ENCODE measurements around the gene CCDC80.

CCDC80 gene

DNA sequence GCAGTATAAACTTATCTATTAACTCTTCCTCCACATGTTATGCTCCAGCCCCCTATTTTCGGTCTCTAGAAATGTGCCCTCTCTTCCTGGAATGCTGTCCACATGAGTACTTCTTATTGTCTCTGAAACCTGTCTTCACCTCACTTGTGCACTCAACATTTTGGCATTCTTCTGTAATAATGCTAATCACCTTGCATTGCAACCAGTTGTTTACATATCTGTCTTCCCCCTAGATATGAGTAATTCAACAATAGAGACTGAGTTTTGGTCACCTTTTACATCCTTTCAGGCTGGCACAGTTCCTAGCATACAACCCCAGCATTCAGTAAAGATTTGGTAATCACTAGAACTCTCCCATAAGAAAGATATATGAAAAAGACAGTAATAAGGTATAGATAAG is 17.2 kb downstream of the CCDC80 start:
- Histone ChIP-seq H3K4me1 (ENCODE audit: control insufficient read depth, insufficient read depth, low read length) (no peaks in the 10 kb centered on the region), H3K9me3 (ENCODE audit: control insufficient read depth, insufficient read depth, low read depth, low read length) (no peaks in the 10 kb centered on the region), H3K27ac (ENCODE audit: extremely low read depth, low read depth, low read length) (no peak overlapping the region), H3K4me3 (ENCODE audit: low read depth, low read length) (no peak overlapping the region), H3K36me3 (ENCODE audit: control insufficient read depth in 2 of 2, insufficient read depth in 1 of 2, low read length in 2 of 2) (no peaks in the 10 kb centered on the region)
- TF ChIP-seq ZNF654 (tag by site-specific recombination; IDR thresholded peaks at IDR 0.05; ENCODE audit: low read depth), result no peak
- no peak for TF ChIP-seq ZNF146 (tag by site-specific recombination; IDR thresholded peaks at IDR 0.05)
- CTCF ChIA-PET, result no interaction called here
- POLR2A ChIA-PET, result no interaction called here

DNA sequence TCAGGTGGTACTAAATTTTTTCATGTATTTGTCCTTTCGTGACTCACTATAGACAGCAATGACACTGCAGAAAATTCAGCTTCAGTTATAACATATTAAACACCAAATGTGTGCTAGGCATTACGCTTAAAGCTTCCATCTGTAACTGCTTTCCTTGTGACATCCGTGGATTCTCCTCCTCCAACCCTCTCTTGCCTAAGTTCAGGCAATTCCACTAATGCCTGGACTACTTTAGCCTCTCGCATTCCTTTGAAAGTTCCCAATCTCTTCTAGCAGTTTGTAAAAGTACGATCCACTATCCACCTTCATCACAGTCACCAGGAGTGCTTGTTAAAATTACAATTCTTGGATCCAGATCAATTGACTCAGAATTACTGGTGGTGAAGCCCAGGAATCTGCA is 17.7 kb downstream of the CCDC80 start:
- Histone ChIP-seq H3K4me1 (ENCODE audit: control insufficient read depth, insufficient read depth, low read length) (no peaks in the 10 kb centered on the region), H3K9me3 (ENCODE audit: control insufficient read depth, insufficient read depth, low read depth, low read length) (no peaks in the 10 kb centered on the region), H3K27ac (ENCODE audit: extremely low read depth, low read depth, low read length) (no peak overlapping the region), H3K36me3 (ENCODE audit: control insufficient read depth in 2 of 2, insufficient read depth in 1 of 2, low read length in 2 of 2) (no peaks in the 10 kb centered on the region), H3K4me3 (ENCODE audit: low read depth, low read length) (no peak overlapping the region)
- TF ChIP-seq ZNF623 (tag by site-specific recombination; IDR thresholded peaks at IDR 0.05) (no peak), ZNF335 (tag by site-specific recombination; conservative IDR thresholded peaks at IDR 0.05) (no peak), ZNF707 (tag by site-specific recombination; IDR thresholded peaks at IDR 0.05) (no peak), ZNF214 (tag by site-specific recombination; IDR thresholded peaks at IDR 0.05; ENCODE audit: borderline replicate concordance) (no peak), ZNF624 (tag by site-specific recombination; IDR thresholded peaks at IDR 0.05) (no peak), ZNF394 (tag by site-specific recombination; IDR thresholded peaks at IDR 0.05; ENCODE audit: borderline replicate concordance) (no peak), ZNF785 (tag by site-specific recombination; IDR thresholded peaks at IDR 0.05) (no peak), ZNF248 (tag by site-specific recombination; IDR thresholded peaks at IDR 0.05) (no peak), ZNF341 (tag by site-specific recombination; IDR thresholded peaks at IDR 0.05; ENCODE audit: low read depth) (no peak), ZNF521 (tag by site-specific recombination; IDR thresholded peaks at IDR 0.05) (no peak)
- POLR2A ChIA-PET, result no interaction called here
- CTCF ChIA-PET, result interaction anchor here (2.0 kb wide), 1 partner anchor 19 kb away, joined by 6 read pairs; no protein-coding TSS in a partner anchor

DNA sequence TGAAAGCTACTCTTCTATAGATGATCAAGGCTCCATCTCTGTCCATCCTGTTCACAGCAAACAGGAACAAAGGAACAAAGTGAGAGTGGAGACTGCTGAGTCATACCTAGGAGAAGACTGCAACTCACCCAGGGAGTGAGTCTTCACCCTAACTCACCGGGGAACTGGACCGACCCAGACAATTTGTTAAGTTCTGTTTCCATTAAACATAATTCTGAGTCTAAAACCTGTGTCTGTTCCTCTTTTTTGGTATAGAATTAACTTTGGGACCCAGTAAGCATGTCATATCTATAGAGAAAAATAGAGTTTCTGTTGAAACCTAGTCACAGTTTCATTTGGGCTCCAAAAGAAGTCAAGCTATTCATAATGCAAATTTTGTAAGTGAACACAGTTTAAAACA is 21.6 kb downstream of the CCDC80 start:
- TF ChIP-seq ZNF830 (tag by site-specific recombination; IDR thresholded peaks at IDR 0.05; ENCODE audit: low read depth) (no peak), ZSCAN4 (tag by site-specific recombination; IDR thresholded peaks at IDR 0.05) (no peak), ZNF335 (tag by site-specific recombination; conservative IDR thresholded peaks at IDR 0.05) (no peak), ZNF350 (tag by site-specific recombination; IDR thresholded peaks at IDR 0.05) (no peak), ZNF626 (tag by site-specific recombination; IDR thresholded peaks at IDR 0.05) (no peak), BCL11B (tag by site-specific recombination; IDR thresholded peaks at IDR 0.05; ENCODE audit: low read depth) (no peak), ZXDB (tag by site-specific recombination; IDR thresholded peaks at IDR 0.05) (no peak), EGR2 (tag by site-specific recombination; IDR thresholded peaks at IDR 0.05; ENCODE audit: low read depth) (no peak), ZNF211 (tag by site-specific recombination; IDR thresholded peaks at IDR 0.05; ENCODE audit: low read depth) (no peak), ZNF704 (tag by site-specific recombination; IDR thresholded peaks at IDR 0.05) (no peak), ZNF433 (tag by site-specific recombination; IDR thresholded peaks at IDR 0.05; ENCODE audit: low read depth) (no peak), GLI4 (tag by site-specific recombination; IDR thresholded peaks at IDR 0.05) (no peak), ZNF133 (tag by site-specific recombination; IDR thresholded peaks at IDR 0.05) (no peak), ZNF140 (tag by site-specific recombination; IDR thresholded peaks at IDR 0.05) (no peak), ZNF16 (tag by site-specific recombination; IDR thresholded peaks at IDR 0.05; ENCODE audit: low read depth) (no peak), ZNF623 (tag by site-specific recombination; IDR thresholded peaks at IDR 0.05) (no peak), OVOL3 (tag by site-specific recombination; IDR thresholded peaks at IDR 0.05) (no peak)
- Histone ChIP-seq H3K36me3 (ENCODE audit: control insufficient read depth in 2 of 2, insufficient read depth in 1 of 2, low read length in 2 of 2) (no peaks in the 10 kb centered on the region), H3K27ac (ENCODE audit: extremely low read depth, low read depth, low read length) (no peak overlapping the region), H3K4me3 (ENCODE audit: low read depth, low read length) (no peak overlapping the region), H3K9me3 (ENCODE audit: control insufficient read depth, insufficient read depth, low read depth, low read length) (no peaks in the 10 kb centered on the region), H3K4me1 (ENCODE audit: control insufficient read depth, insufficient read depth, low read length) (no peaks in the 10 kb centered on the region)
- CTCF ChIA-PET, result interaction anchor here (1.2 kb wide), 1 partner anchor 327 kb away, joined by 3 read pairs; no protein-coding TSS in a partner anchor
- POLR2A ChIA-PET, result no interaction called here
